Forelimb muscle (tissue), 1 donor: ENCODE data around the gene KDM4B. TPM values are rescaled to one million over a fixed set of nuclear protein-coding genes. Genes with fewer than 3 reads are reported as not detected.

Source experiments
- DNase-seq: peaks from one replicate; pipeline ENCODE4 v3.0.0-alpha.2; 2013; ENCODE audit warnings: low read depth
- polyA plus RNA-seq: library from polyadenylated mRNA; unstranded; fragments of 120-200 nt; gene quantifications from one replicate; pipeline ENCODE4 v1.2.1, GENCODE V29; 2013; ENCODE audit not compliant: insufficient read length

KDM4B gene
- polyA plus RNA-seq, 1 donor, result 19.8 TPM

DNA sequence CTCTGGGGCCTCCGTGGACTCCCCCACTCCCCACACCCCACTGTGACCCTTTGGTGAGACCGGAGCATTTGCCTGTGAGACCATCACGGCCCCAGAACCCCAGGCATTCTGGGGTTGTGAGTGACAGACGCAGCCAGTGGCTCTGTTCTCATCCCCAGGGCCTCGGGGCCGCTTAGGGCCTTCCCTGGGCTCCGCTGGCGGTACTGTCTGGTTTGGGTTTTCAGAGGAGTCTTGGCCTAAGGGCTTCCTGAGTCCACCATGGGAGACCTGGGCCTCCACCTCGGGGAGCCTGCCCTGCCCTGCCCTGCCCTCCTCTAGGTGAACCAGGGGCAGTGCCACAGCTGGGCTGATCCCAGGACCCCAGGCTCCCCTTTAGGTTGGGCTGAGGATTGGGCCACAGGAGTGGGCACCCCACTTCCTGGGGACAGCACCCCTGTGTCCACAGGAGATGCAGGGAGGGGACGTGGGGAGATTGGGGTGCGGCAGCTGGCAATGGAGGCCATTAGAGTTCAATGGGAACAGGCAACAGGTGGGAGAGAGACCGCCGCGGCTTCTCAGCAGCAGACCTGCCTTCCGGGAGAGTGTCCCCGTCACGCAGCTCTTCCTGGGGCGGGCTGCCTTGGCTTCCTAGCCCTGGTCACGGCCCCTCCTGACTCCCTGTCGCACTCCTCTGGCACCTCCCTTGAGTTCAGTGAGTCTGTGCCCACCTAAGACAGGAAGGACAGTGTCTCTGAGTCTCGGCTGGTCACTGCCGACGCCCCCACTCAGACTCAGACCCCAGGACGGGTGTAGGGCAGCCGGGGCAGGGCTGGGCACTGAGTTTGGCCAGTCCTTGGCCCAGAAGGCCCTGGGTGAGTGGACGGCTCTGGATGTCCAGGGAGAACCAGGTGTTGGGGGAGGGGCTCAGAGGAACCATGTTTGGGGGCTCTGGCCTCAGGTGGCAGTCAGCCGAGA, 164.1 kb downstream of the KDM4B start:
- DNase-seq, result no peak

DNA sequence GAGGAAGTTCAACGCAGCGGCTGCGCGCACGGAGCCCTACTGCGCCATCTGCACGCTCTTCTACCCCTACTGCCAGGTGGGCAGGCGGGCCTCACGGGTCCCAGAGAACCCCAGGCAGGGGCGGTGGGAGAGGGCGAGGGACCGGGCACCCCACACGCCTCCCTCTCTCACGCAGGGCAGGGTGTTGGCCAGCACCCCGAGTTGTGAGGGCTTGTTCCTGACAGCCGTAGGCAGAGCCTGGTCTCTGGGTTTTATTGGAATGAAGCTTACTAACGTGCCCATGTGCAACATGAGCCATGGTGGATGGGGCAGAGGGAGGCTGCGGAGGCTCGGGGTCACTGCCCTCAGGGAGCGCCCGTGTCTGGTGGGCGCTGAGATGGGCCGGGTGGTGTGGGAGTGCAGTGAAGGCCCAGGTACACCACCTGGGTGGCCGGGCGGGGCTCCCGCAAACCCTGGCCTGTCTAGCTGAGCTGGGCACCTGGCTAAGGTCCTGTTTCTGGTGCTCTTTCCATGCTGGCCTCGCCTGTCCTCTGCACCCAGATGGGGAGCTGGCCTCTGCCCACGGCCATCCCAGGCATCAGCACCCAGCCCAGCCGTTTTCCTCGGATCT, 165.2 kb downstream of the KDM4B start:
- no peak for DNase-seq

DNA sequence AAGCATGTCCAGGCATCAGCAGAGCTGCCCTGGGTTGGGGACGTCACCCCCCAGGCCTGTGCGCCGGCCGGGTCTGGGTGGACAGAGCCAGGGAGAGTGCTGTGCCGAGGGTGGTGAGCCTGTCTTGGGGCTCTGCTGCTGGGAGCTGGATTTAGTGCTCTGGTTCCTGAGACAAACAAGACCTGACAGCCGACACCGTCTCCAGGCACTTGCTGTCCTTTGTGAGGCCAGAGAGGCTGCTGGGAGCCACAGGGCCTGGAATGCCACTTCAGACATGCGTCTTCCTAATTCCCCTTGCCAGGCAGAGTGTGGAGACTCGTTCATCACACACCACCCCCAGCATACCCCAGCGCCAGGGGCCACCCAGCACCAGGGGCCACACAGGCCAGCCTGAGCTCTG, 165.8 kb downstream of the KDM4B start:
- DNase-seq, result no peak

DNA sequence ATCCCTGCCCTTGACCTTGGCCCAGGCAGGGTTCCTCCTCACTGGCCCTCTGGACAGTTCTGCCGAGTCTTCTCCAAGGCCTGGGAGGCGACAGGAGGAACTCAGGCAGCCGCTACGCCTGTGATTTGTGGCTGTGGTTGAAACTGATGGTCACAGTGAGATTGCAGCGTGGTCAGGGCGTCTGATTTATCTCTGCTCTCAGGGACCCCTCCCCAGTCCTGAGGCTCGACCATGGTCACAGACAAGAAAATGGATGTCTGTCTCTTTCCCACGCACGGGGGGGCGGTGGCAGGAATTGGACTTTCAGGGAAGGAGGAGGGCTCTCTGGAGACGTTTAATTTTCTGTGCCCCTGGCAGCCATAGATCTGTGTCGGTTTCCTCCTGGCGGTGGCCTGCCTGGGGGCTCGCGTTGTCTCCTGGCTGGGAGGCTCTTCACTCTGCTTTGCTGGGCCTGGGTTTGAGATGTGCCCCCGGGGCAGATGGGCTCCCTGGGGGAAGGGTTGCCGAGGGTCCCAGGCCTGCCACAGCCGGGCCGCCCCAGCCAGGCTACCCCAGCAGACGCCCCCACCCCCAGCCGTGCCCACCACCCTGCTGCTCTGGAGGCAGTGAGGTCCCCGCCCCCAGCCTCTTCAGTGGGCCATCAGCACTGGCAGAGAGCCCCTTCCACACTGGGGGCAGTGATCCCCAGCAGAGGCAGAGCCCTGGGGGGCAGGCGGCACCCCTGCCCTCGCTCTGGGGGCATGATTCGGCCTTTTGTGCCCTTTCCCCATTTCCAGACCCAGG, 167.4 kb downstream of the KDM4B start:
- no peak for DNase-seq

DNA sequence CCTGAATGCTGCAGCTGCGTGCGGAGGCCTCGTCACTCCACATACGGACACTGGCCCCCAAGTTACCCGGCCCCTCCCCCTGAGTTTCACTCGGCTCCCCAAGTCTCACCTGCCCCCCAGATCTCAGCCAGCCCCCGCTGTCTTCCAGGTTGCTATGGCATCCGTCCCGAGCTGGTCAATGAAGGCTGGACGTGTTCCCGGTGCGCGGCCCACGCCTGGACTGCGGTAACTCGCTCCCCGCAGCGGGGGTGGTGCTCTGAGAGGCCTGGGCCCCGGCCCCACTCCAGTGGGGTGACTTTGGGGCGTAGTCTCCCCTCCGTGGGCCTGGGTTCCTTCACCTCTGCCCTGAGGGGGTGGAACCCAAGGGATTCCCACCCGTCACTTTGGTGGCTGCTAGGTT, 168.2 kb downstream of the KDM4B start:
- no peak for DNase-seq

DNA sequence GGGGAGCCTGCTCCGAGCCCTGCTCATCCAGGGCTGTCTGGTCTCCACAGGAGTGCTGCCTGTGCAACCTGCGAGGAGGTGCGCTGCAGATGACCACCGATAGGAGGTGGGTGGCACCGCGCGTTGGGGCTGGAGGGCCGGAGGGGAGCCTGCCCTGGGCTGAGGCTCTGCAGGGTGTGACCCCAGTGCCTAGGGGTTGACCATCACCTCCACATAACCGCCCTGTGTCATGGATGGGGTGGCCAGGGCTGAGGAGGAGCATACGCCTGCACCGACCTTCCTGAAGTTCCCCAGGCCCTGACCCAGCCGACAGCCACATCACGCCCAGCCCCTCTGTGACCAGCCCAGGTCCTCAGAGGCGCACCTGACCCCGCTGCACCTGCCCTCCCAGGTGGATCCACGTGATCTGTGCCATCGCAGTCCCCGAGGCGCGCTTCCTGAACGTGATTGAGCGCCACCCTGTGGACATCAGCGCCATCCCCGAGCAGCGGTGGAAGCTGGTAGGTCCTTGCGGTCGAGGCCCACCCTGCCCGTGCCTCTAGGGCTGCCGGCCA, 168.7 kb downstream of the KDM4B start:
- DNase-seq, result no peak

DNA sequence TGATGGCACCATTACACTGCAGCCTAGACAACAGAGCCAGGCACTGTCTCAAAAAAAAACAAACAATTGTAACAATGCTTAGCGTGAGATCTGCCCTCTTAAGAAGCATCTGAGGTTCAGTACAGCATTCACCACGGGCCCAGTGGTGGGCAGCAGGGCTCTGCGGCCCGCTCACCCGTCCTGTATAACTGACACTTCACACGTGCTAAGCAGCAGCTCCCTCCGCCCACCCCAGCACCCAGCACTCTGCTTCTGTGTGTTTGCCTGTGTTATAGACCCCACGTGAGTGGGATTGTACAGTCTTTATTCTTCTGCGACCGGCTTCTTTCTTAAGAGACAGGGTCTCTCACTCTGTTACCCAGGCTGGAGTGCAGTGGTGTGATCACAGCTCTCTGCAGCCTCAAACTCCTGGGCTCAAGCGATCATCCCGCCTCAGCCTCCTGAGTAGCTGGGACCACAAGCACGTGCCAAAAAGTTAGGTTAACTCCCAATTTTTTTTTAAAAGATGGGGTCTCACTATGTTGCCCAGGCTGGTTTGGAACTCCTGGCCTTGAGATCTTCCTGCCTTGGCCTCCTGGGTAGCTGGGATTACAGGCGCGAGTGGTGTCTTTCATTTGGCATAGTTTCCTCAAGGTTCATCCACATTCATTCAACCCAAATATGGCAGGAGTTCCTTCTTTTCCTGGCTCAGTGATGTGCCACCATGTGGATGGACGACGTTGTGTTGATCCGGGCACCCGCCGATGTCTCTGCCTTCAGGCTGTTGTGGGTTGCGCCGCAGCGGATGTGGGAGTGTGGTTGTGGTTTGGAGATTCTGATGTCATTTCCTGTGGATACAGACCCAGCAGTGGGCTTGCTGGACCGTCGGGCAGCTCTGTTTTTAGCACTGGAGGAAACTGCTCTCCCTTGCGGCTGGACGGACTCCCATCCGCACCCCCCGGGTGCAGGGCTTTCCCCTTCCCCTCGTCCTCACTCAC, 170.0 kb downstream of the KDM4B start:
- no peak for DNase-seq

DNA sequence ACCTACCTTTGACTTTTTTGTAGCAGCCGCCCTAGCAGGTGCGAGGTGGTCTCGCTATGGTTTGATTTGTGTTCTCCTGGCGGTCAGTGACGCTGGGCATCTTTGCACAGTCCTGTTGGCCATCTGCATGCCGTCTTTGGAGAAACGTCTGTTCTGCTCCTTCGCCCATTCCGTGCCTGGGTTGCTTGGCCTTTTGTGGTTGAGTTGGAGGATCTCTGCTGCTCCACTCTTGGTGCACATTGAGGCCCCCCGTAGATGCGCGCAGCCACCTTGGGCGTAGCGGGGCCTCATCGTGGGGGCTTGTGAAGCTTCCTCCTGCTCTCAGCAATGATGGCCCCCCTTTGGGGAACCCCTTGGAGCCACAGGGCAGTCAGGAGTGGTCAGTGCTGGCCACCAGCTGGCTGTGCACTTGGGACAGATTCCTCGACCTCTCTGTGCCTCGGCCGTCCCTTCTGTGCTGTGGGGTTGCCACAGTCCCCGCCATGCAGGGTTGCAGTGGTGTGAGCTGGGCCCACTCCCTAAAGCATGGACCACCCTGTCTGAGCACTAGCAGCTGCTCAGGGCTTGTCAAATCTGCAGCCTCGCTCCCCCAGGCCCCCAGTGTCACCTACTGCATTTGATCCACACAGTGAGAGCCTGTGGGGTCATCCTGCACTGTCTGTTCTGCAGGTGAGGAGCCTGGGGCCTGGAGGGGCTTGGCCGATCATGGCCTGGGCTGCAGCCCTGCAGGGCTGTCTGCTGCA, 170.8 kb downstream of the KDM4B start:
- DNase-seq, result no peak

DNA sequence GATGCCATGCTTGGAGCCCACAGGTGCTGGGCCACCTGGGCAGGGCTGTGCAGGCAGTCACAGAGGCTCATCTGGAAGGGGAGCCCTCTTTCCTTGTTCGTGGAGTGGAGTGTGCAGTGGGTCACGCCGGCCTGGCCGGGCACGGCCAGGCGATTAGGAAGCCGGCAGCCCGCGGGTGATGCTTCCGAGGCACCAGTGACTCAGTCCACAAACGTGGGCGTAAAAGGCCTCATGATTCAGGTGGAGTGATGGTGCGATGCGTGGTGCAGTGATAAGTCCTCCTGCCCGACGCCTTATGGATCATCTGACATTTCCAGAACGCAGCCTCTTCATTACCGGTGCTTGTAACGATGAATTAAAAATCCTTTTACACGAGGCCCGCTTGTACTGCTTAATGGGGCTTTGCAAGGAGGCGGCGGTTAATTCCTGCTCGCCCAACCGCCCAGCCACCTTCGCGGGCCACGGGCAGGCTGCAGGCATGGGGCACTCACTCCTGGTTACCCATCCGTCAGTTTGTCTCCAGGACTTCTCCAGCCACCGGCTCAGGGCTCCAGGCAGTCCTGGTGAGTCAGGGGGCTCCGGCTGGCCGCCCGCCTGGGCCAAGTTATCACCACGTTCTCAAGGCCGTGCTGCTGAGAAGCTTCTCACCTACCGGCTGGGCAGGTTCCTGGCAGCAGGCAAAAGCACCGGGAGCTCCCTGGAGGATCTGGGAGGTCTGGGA, 172.4 kb downstream of the KDM4B start:
- no peak for DNase-seq

DNA sequence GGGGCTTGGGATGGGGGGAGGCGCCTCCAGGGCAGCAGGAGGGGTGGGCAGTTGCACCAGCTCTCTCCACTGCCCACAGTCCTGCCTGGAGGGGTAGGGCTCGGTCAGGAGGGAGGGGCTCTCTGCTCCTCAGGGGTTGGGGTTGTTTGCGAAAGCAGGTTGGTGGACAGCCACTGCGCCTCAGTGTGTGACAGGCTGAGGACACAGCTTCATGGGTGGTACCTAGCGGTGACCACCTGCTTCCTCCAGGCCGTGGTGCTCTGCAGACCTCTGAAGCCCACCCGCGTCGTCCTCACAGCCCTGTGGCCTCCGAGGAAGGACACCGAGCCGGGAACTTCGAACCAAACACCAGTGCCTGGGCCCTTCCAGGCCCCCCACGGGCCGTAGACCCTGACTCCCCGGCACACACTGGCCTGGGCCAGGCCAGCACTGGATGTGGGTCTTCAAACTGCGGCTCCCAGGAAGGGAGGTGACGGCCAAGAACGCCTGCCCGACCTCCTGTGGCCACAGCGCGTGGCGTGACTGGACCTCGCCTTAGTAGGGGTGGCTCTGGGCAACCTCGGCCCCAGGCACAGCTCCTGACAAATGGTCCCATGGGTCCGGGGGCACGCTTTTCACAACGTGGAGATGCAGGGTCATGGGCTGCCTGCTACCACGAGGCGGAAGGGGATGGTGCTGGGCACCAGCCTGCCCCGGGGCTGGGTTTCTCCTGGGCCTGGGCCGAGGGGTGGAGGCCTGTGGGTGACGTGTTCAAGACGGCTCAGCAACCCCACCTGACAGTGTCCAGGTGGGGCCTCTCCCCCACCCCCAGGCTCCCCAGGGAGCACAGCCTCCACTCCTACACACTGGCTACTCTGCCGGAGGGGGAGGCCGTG, 173.2 kb downstream of the KDM4B start:
- no peak for DNase-seq

DNA sequence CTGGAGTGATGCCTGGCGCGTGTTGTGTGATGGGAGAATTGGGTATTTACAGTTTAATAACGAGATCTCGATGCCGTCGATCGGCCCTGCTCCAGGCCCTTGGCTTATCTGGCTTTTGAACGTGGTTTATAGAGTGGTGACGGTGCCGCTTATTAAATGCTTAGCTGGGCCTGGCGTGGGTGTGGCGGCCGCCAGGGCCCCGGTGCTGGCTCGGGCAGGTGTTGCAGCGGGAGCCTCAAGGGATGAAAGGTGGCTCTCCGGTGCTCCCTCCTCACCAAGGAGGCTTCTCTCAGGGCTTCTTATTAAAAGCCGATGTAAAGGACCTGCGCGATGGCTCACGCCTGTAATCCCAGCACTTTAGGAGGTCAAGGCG, 173.8 kb downstream of the KDM4B start:
- no peak for DNase-seq

DNA sequence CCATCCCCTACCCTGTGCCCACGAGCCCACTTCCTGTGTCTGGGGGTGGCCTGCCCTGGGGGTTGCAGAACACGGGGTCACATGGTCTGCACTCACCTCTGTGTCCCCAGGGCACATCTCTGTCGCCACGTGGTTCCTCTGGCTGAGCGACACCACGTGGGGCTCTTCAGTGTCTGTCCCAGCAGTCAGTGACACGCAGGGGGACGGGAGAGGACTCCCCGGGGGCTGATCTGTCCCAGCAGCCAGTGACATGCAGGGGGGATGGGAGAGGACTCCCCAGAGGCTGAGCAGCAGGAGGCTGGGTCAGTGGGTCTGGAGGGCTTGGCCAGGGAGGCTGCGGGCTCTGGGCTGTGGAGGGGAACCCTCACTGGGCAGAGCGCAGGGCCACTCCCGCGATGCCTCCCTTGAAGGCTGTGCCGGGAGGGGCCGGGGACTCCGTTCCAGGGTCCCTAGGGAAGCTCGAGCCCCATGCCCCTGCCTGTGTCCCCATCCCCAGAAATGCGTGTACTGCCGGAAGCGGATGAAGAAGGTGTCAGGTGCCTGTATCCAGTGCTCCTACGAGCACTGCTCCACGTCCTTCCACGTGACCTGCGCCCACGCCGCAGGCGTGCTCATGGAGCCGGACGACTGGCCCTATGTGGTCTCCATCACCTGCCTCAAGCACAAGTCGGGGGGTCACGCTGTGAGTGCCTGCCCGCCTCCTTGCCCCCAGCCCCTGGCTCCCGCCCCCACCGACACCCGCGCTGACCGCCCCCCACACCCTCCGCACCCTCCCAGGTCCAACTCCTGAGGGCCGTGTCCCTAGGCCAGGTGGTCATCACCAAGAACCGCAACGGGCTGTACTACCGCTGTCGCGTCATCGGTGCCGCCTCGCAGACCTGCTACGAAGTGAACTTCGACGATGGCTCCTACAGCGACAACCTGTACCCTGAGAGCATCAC, 174.8 kb downstream of the KDM4B start:
- DNase-seq, result no peak

DNA sequence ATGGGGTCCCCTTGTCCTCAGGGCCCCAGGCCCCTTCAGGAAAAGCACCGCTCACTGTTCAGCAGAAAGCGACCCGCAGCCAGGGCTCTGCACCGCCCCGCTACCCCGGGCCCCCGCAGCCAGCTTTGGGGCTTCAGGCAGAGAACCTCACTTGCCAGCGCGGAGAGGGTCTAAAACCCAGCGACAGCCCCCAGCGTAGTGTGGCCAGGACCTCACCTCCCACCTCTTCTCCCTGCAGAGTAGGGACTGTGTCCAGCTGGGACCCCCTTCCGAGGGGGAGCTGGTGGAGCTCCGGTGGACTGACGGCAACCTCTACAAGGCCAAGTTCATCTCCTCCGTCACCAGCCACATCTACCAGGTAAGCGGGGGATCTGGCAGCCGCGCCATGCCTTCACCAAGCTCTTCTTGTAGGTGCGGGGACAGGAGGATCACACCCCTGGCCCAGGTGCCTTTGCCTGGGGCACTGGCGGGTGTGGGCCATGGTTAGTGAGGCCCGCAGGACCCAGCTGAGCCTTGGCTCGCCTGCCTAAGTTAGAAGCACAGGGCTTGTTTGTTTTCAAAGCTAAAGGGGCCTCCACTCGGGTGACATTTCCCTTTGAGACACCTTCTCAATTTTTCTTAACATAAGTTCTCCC, 175.7 kb downstream of the KDM4B start:
- no peak for DNase-seq

DNA sequence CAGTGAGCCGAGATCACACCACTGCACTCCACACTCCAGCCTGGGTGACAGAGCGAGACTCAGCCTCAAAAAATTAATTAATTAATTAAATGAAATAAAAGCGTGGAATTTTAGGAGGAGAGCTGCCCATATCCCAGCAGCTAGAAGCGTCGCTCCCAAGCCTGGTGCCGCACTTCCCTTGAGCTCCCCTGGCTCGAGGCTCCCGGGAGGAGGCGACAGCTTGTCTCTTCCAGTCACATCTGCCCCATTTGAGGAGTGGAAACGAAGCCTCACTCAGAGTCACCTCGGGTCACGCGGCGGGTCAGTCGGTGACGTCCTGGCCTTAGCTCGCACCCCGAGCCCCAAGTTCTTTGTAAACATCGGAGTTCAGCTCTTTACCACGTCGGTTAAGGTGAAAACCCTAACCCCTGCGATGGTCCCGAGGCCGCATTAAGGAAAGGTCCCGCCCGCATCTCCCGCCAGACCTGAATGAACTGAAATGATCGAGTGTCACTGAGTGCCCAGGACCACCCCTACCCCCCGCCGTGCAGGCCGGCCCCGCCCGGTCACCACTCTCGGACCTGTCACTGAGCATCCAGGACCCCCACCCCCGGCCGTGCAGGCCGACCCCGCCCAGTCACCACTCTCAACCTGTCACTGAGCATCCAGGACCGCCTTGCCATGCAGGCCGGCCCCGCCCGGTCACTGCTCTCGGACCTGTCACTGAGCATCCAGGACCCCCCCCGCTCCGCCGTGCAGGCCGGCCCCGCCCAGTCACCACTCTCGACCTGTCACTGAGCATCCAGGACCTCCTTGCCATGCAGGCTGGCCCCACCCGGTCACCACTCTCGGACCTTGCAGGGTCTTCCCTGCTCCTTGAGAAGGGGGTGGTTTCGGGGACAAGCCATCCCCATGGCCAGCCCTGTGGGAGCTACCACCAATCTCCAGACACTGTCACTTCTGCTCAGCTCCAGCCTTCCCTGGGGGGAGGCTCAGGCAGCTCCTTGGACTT, 176.9 kb downstream of the KDM4B start:
- DNase-seq, result no peak

DNA sequence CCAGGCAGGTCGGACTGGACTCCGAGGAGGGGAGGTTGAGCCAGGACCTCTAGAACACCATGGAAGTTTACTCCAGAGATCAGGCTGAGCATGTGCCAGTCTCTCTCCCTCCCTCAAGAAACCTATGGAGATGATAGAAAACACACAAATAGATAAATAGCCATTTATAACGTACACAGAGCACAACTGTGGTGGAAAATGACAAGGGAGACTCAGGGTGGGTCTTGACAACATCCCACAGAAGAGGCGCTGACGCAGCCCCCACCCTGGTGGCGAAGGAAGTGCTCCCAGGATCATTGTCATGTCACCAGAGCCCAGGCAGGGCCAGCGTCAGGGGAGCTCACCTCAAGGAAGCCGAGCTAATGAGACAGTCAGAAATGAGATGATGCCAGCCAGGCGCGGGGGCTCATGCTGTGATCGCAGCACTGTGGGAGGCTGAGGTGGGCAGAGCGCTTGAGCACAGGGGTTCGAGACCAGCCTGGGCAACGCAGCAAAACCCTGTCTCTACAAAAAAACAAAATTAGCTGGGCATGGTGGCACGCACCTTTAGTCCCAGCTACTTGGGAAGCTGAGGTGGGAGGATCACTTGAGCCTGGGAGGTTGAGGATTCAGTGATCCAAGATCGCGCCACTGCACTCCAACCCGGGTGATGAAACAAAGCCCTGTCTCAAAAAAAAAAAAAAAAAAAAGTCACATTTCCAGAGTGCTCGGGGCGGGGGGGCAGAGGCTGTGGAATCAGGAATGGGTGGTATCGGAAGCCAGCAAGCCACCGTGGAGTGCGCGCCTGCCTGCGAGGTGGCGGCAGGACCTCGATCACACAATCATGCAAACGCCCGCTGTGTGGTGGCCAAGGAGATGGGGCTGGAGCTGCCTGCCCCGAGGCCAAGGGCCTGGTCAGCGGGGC, 178.4 kb downstream of the KDM4B start:
- no peak for DNase-seq
